DOHH2 (cell line): ENCODE measurements around the gene MAML1.

Experiments
- CTCF ChIP-seq: fragments of 200-600 bp; sonication (generic); IDR thresholded peaks from one replicate; pipeline ENCODE4 v1.5.1; 2014; ENCODE audit warnings: antibody characterized with exemption, mild to moderate bottlenecking, low read depth, low read length; ENCODE audit not compliant: poor library complexity, severe bottlenecking
- EZH2phosphoT487 ChIP-seq: fragments of 200-600 bp; sonication (generic); IDR thresholded peaks from 2 replicates; pipeline ENCODE4 v1.6.1; 2017; ENCODE audit warnings: borderline replicate concordance, mild to moderate bottlenecking, antibody characterized with exemption, low read length, moderate library complexity, mixed read lengths

GRCh38 chr5:179716286-179716685, 16.3 kb upstream of the MAML1 start:
- TF ChIP-seq CTCF (no peak), EZH2phosphoT487 (no peak)
